Measurements from ENCODE around the gene SVEP1. TPM values are rescaled to one million over a fixed set of nuclear protein-coding genes. Genes with fewer than 3 reads are reported as not detected.

The SVEP1 gene
- total RNA-seq, 1 experiment from 2014 or later, result 21.9 TPM

- BruUV-seq (replicated peaks), result no TSS peak
- no peaks in the 10 kb centered on the region for H3K9me3 Mint-ChIP-seq (ENCODE audit: unreplicated experiment)
- H3K27me3 Mint-ChIP-seq (ENCODE audit: insufficient read depth, unreplicated experiment), result no peaks in the 10 kb centered on the region
- intact Hi-C loops (cut with micrococcal nuclease), result no loop called here
- ChIA-PET POLR2A (interaction anchor here (0.8 kb wide), 1 partner anchor 207 kb away, joined by 3 read pairs; the partner anchor contains the start of gene TXN), CTCF (no interaction called here)
- no peak overlapping the region for H3K27ac Mint-ChIP-seq (ENCODE audit: low read depth, unreplicated experiment)
- no peaks in the 10 kb centered on the region for H3K4me1 Mint-ChIP-seq (ENCODE audit: insufficient read depth, unreplicated experiment)
- no peak for DNase-seq (ENCODE audit: unreplicated experiment)
- H3K4me3 Mint-ChIP-seq (ENCODE audit: unreplicated experiment), result no peak overlapping the region
- H3K36me3 Mint-ChIP-seq (ENCODE audit: insufficient read depth, unreplicated experiment), result peaks cover 6% of the 10 kb centered on the region
- no peak for TF ChIP-seq CTCF (IDR thresholded peaks at IDR 0.05; ENCODE audit: unreplicated experiment)
Observed at GRCh38 chr9:110463499-110463898, 116.0 kb downstream of the SVEP1 start.

DNA sequence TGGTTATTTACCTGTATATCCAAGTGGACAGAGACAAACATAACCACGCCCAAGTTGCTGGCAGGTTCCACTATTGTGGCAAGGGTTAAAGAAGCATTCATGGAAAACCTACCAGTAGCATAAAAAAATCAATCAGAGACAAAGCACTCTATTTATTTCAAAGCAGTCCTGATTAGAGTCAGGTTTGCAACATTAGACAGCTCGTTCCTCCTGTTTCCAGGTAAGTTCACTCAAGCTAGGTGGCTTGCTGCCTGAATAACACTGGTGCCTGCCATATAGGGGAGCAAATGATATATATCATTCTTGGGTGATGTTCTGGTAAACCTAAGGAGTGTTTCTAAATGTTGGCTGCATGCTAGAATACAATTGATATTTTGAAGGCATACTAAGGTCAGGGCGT is 122.3 kb downstream of the SVEP1 start:
- Mint-ChIP-seq H3K4me1 (ENCODE audit: insufficient read depth, unreplicated experiment) (no peaks in the 10 kb centered on the region), H3K9me3 (ENCODE audit: unreplicated experiment) (no peaks in the 10 kb centered on the region), H3K27ac (ENCODE audit: low read depth, unreplicated experiment) (no peak overlapping the region), H3K36me3 (ENCODE audit: insufficient read depth, unreplicated experiment) (no peaks in the 10 kb centered on the region), H3K4me3 (ENCODE audit: unreplicated experiment) (no peak overlapping the region), H3K27me3 (ENCODE audit: insufficient read depth, unreplicated experiment) (no peaks in the 10 kb centered on the region)
- TF ChIP-seq CTCF (IDR thresholded peaks at IDR 0.05; ENCODE audit: unreplicated experiment), result no peak
- ChIA-PET POLR2A (no interaction called here), CTCF (no interaction called here)
- intact Hi-C loops (cut with micrococcal nuclease), result no loop called here
- BruUV-seq (replicated peaks), result no TSS peak
- no peak for DNase-seq (ENCODE audit: unreplicated experiment)

DNA sequence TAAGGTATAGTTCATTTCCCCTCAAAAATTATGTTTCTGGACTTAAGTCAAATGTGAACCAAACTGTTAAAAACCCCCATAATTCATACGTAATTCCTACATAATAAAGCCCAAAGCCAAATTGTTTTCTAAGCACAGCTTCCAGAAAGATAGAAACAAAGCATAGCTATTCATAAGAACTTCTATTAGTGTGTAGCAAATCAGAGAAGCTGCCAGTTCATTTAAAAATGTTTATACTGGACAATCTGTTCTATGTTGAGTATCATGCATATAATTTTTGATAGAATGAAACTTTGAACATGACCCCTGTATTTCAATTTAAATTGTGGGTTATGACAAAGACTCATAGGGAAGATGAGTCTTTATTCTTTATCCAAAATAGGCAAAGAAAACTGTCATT is 122.9 kb downstream of the SVEP1 start:
- BruUV-seq (replicated peaks), result no TSS peak
- TF ChIP-seq CTCF (IDR thresholded peaks at IDR 0.05; ENCODE audit: unreplicated experiment), result no peak
- no peak overlapping the region for H3K27ac Mint-ChIP-seq (ENCODE audit: low read depth, unreplicated experiment)
- no peaks in the 10 kb centered on the region for H3K27me3 Mint-ChIP-seq (ENCODE audit: insufficient read depth, unreplicated experiment)
- no peak for DNase-seq (ENCODE audit: unreplicated experiment)
- no peaks in the 10 kb centered on the region for H3K9me3 Mint-ChIP-seq (ENCODE audit: unreplicated experiment)
- H3K4me1 Mint-ChIP-seq (ENCODE audit: insufficient read depth, unreplicated experiment), result no peaks in the 10 kb centered on the region
- no peaks in the 10 kb centered on the region for H3K36me3 Mint-ChIP-seq (ENCODE audit: insufficient read depth, unreplicated experiment)
- POLR2A ChIA-PET, result no interaction called here
- H3K4me3 Mint-ChIP-seq (ENCODE audit: unreplicated experiment), result no peak overlapping the region
- CTCF ChIA-PET, result interaction anchor here (0.6 kb wide), 1 partner anchor 528 kb away, joined by 3 read pairs; no protein-coding TSS in a partner anchor
- intact Hi-C loops (cut with micrococcal nuclease), result no loop called here

DNA sequence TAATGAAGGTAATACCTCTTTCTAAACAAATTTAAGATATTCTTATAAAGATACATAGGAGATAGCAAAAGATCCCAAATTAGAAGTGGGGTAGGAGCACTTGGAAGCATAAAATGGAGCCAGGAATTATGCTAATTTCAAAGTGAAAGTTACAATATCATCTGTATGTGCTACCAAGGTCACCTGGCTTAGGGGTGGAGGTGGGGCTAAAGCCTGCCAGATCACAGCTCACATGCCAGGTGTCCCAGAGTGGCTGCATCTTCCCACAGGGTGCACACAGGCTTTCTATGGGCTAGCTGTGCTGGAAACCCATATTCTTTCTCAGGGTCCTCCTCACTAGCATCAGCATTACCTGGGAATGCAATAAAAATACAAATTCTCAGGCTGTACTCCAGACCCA is 123.7 kb downstream of the SVEP1 start:
- Mint-ChIP-seq H3K4me3 (ENCODE audit: unreplicated experiment) (no peak overlapping the region), H3K4me1 (ENCODE audit: insufficient read depth, unreplicated experiment) (no peaks in the 10 kb centered on the region), H3K27ac (ENCODE audit: low read depth, unreplicated experiment) (no peak overlapping the region), H3K27me3 (ENCODE audit: insufficient read depth, unreplicated experiment) (no peaks in the 10 kb centered on the region), H3K36me3 (ENCODE audit: insufficient read depth, unreplicated experiment) (no peaks in the 10 kb centered on the region), H3K9me3 (ENCODE audit: unreplicated experiment) (no peaks in the 10 kb centered on the region)
- no peak for DNase-seq (ENCODE audit: unreplicated experiment)
- no TSS peak for BruUV-seq (replicated peaks)
- ChIA-PET CTCF (no interaction called here), POLR2A (no interaction called here)
- intact Hi-C loops (cut with micrococcal nuclease), result no loop called here
- no peak for TF ChIP-seq CTCF (IDR thresholded peaks at IDR 0.05; ENCODE audit: unreplicated experiment)

Measured in MCF 10A (cell line).